ENCODE measurements around the gene PNPLA7.

DNA sequence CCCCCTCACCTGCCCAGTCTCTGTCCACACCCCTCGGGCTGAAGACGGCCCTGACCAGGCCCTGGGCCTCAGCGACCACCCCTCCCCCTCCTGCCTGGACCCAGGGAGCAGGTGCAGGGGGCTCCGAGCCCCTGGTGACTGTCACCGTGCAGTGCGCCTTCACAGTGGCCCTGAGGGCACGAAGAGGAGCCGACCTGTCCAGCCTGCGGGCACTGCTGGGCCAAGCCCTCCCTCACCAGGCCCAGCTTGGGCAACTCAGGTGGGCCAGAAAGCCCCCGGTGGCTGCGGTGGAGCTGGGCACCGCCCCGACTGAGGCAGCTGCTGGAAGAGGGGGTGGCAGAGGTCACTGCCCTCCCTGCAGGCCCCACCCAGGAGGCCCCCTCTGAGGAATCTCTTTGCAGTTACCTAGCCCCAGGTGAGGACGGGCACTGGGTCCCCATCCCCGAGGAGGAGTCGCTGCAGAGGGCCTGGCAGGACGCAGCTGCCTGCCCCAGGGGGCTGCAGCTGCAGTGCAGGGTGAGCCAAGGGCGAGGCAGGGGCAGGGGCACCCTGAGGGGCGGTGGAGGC lies 116.8 kb downstream of the PNPLA7 start:
- TF ChIP-seq MAFK (IDR thresholded peaks at IDR 0.05; ENCODE audit: low read depth, low read length): no peak
- TF ChIP-seq, protein P1, sequence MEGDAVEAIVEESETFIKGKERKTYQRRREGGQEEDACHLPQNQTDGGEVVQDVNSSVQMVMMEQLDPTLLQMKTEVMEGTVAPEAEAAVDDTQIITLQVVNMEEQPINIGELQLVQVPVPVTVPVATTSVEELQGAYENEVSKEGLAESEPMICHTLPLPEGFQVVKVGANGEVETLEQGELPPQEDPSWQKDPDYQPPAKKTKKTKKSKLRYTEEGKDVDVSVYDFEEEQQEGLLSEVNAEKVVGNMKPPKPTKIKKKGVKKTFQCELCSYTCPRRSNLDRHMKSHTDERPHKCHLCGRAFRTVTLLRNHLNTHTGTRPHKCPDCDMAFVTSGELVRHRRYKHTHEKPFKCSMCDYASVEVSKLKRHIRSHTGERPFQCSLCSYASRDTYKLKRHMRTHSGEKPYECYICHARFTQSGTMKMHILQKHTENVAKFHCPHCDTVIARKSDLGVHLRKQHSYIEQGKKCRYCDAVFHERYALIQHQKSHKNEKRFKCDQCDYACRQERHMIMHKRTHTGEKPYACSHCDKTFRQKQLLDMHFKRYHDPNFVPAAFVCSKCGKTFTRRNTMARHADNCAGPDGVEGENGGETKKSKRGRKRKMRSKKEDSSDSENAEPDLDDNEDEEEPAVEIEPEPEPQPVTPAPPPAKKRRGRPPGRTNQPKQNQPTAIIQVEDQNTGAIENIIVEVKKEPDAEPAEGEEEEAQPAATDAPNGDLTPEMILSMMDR (conservative IDR thresholded peaks at IDR 0.05; ENCODE audit: low read depth, low read length): no peak
- no peak for TF ChIP-seq POLR2A (IDR thresholded peaks at IDR 0.05; ENCODE audit: low read depth, low read length)
- TF ChIP-seq SMC3 (IDR thresholded peaks at IDR 0.05; ENCODE audit: low read depth, low read length): no peak
- no peak for TF ChIP-seq RCOR1 (IDR thresholded peaks at IDR 0.05; ENCODE audit: insufficient replicate concordance, low read length)
- TF ChIP-seq CEBPB (IDR thresholded peaks at IDR 0.05; ENCODE audit: low read depth, low read length): no peak
- no peak for TF ChIP-seq FOS (IDR thresholded peaks at IDR 0.05; ENCODE audit: low read depth, low read length)
- no peak for TF ChIP-seq RAD21 (IDR thresholded peaks at IDR 0.05; ENCODE audit: low read length)
- TF ChIP-seq, protein P2, sequence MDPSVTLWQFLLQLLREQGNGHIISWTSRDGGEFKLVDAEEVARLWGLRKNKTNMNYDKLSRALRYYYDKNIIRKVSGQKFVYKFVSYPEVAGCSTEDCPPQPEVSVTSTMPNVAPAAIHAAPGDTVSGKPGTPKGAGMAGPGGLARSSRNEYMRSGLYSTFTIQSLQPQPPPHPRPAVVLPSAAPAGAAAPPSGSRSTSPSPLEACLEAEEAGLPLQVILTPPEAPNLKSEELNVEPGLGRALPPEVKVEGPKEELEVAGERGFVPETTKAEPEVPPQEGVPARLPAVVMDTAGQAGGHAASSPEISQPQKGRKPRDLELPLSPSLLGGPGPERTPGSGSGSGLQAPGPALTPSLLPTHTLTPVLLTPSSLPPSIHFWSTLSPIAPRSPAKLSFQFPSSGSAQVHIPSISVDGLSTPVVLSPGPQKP (IDR thresholded peaks at IDR 0.05; ENCODE audit: borderline replicate concordance, low read depth, low read length): no peak
- TF ChIP-seq, protein P3, sequence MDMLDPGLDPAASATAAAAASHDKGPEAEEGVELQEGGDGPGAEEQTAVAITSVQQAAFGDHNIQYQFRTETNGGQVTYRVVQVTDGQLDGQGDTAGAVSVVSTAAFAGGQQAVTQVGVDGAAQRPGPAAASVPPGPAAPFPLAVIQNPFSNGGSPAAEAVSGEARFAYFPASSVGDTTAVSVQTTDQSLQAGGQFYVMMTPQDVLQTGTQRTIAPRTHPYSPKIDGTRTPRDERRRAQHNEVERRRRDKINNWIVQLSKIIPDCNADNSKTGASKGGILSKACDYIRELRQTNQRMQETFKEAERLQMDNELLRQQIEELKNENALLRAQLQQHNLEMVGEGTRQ (IDR thresholded peaks at IDR 0.05; ENCODE audit: low read depth, low read length): no peak
- TF ChIP-seq MXI1 (IDR thresholded peaks at IDR 0.05; ENCODE audit: borderline replicate concordance, low read depth, low read length): no peak
- TF ChIP-seq NFE2L2 (IDR thresholded peaks at IDR 0.05; ENCODE audit: low read depth, low read length): no peak
- TF ChIP-seq BHLHE40 (IDR thresholded peaks at IDR 0.05; ENCODE audit: low read depth, low read length): no peak

Data from IMR-90 (cell line).